ENCODE measurements around the gene DCLK3.

- TF ChIP-seq POLR2A (IDR thresholded peaks at IDR 0.05; ENCODE audit: low read depth, low read length) (no peak), TAF1 (IDR thresholded peaks at IDR 0.05; ENCODE audit: low read depth, low read length) (no peak), POLR2AphosphoS5 (IDR thresholded peaks at IDR 0.05; ENCODE audit: low read depth, low read length) (no peak), SPI1 (IDR thresholded peaks at IDR 0.05; ENCODE audit: low read depth, low read length) (no peak), PAX5 (IDR thresholded peaks at IDR 0.05; ENCODE audit: insufficient read depth, low read length, severe bottlenecking) (no peak)
These were observed 100.6 kb downstream of the DCLK3 start for GRCh38 chr3:36663666-36664291.

All from GM12891 (cell line).